Measurements from ENCODE around the gene ZNF683.
"Not testable (repeated sequence)": the region's sequence is repeated elsewhere in the genome, so short reads cannot be mapped to it uniquely, and the experiment has no call there.

Gene ZNF683

DNA sequence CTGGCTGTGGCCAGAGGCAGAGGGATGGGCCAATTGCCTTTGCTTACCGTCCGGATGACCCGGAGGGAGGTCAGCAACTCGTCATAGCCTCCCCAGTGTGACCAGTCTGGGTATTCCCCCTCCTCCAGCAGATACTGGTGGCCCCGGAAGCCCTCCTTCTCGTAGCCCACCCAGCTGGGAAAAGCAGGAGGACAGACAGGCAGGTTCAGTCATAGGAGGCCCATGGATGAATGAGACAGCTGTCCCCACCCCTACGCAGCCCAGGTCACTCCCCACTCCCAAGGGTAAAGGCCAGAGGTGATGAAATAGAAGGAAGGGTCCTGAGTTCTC, 35.4 kb downstream of the ZNF683 start:
- no peak for DNase-seq

DNA sequence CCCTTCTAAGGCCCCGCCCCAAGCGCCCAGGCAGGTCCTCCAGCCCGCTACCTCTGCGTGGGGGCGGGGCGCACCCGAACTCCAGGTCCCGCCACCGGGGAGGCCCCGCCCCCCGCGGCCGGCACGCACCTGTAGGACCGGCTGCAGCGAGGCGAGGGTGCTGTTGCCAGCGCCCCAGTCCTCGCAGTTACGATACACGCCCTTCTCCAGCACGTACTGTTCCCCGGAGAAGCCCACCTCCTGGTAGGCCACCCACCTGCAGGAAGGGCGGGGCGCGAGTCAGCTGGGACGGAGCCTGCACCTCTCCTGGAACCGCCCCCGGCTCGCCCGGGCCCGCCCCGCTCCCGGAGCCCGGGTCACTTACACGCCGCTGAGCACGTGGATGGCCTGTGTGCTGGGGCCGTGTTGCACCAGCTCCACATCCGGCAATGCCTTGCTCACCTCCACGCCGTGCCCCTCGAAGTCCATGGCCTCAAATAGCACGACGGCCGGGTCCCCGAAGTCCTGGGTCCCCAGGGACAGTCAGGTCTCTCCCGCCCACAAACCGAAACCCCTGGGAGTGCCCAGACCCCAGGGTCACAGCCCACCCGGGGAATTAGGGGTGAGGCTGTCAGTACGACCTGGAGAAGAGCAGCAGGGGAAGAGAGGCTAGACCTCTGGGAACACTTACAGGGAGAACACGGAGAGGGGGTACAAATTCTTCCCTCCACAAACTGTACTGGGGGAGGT, 35.9 kb downstream of the ZNF683 start:
- DNase-seq, result peak in 21 of 56 donors; percentile 2 to 70 (median 25)

DNA sequence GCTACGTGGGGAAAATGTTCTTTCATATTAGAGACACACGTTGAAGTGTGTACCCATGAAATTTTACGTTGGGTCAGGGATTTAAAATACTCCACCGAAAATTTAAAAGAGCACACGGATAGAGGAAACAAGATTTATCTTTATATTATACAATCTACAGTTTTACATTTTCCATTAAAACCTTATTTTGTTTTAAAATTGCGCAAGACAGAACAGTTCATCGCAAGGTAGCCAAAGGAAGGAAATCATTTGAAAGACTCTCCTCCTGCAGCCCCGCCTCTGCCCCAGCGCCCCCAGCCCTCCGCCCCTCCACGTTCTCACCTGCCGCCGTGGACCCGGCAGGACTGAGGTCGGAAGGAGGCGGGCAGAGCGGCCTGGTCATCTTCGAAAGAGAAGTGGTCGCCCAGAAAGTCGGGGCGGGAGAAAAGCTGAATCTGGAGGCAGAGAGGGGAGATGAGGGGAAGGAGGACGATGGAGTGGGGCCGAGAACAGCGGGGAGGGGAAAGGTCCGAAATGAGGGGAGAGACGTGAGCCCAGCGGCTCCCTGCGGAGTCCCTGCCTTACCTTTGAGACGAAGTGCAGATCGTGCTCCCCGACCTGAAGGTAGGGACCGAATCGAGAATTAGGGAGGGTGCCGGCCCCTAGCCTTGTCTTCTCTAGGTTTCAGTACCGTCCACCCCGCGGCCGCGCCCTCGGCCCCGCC, 36.6 kb downstream of the ZNF683 start:
- DNase-seq, result no peak

DNA sequence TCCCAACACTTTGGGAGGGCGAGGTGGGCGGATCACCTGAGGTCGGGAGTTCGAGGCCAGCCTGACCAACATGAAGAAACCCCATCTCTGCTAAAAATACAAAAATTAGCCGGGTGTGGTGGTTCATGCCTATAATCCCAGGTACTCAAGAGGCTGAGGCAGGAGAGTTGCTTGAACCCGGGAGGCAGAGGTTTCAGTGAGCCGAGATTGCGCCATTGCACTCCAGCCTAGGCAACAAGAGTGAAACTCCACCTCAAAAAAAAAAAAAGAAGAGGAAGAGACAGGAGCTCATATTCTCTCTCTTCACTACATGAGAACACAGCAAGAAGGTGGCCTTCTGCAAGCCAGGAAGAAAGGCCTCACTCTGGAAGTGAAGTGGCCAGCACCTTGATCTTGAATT, 39.2 kb downstream of the ZNF683 start:
- DNase-seq, result not testable (repeated sequence)

DNA sequence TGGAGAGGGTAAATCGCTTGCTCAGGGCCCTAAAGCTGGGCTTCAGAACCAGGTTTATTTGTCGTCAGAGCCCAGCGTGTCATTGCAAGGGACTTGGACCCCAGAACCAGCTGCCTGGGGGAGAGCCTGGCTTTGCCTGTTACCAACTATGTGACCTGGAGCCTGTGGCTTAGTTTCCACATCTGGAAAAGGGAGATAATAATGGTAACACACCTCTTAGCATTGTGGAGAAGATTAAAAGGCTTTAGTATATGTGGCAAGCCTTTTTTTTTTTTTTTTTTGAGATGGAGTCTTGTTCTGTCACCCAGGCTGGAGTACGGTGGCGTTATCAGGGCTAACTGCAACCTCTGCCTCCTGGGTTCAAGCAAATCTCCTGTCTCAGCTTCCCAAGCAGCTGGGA, 42.3 kb downstream of the ZNF683 start:
- DNase-seq, result no peak

DNA sequence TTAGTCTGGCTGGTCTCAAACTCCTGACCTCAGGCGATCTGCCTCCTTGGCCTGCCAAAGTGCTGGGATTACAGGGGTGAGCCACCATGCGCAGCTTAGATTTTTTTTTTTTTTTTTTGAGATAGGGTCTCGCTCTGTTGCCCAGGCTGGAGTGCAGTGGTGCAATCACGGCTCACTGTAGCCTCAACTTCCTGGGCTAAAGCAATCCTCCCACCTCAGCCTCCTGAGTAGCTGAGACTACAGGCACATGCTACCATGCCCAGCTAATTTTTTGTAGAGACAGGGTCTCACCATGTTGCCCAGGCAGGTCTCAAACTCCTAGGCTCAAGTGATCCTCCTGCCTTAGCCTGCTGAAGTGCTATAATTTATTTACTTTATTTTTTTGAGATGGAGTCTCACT, 43.2 kb downstream of the ZNF683 start:
- not testable (repeated sequence) for DNase-seq

DNA sequence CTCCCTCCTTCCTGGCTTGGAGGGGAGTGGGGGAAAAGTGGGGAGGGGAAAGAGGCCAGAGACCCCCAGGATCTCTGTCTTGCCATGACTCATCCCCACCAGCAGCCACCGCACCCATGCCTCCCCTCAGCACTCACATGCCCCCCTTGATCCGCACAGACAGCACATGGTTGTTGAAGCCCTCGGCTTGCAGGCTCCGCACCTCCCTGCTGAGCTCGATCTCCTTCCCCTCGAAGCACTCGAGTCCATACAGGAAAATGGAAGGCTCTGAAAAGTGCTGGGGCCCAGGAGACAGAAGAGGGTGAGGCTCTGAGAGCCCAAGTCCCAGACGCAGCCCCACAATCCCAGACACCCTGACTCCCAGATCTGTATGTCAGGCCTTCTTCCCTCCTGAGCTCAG, 44.0 kb downstream of the ZNF683 start:
- DNase-seq, result no peak

DNA sequence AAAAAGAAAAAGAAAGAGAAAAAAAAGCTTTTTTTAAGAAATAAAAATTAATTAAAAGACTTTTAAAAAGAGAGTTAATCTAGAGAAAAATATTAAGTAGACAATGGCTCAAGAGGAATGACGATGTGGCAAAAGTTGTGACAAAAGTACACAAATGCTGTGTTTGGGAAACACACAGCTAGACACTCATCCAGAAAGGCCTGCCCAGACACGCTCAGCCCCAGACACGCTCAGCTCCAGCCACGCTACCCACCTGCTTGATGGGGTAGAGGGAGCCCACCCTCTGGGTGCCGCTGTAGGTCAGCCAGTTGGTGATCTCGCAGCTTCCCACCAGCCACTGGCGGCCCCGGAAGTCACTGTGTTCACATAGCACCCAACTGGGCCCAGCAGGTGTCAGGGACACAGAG, 44.6 kb downstream of the ZNF683 start:
- no peak for DNase-seq

DNA sequence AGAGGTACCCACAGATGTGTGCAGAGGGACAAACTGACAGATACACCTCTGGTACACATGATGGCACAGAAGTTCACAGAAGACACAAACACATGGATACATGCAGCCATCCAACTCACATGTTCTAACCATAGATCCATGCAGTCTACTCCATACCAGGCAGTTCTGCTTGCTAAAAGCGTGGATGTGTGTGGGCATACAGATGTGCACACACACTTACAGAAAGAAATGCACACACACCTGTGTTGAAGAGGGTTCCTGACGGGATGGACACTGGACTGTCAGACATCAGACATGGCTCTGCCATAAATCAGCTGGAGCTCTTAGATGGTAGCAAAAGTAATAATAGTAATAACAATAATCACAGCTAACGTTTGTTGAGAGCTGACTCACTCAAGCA, 48.0 kb downstream of the ZNF683 start:
- no peak for DNase-seq

DNA sequence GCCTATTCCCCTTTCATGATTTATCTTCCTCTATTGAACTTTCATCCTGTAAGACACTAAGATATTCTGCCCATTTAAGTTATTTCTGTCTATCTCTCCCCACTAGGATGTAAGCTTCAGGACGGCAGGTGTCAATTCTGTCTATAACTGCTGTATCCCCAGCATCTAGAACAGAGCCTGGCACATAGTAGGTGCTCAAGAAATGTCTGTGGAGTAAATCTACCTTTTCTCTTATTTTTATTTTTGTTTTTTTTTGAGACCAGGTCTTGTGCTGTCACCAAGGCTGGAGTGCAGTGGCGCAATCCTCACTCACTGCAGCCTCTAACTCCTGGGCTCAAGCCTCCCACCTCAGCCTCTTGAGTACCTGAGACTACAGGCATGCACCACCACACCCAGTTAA, 49.2 kb downstream of the ZNF683 start:
- DNase-seq, result no peak

DNA sequence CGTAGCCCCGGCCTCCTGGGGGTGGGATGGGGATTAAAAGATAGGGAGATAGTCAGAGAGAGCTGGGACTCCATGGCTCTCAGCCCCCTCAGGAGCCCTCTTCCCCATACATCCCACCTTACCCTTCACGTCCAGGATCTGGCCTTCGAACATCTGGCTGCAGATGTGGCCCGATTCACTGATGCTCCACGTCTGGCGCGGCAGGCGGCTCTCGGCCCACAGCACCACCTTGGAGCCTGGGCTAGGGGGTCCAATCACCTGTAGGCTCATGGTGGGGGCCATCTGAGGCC, 50.6 kb downstream of the ZNF683 start:
- no peak for DNase-seq

DNA sequence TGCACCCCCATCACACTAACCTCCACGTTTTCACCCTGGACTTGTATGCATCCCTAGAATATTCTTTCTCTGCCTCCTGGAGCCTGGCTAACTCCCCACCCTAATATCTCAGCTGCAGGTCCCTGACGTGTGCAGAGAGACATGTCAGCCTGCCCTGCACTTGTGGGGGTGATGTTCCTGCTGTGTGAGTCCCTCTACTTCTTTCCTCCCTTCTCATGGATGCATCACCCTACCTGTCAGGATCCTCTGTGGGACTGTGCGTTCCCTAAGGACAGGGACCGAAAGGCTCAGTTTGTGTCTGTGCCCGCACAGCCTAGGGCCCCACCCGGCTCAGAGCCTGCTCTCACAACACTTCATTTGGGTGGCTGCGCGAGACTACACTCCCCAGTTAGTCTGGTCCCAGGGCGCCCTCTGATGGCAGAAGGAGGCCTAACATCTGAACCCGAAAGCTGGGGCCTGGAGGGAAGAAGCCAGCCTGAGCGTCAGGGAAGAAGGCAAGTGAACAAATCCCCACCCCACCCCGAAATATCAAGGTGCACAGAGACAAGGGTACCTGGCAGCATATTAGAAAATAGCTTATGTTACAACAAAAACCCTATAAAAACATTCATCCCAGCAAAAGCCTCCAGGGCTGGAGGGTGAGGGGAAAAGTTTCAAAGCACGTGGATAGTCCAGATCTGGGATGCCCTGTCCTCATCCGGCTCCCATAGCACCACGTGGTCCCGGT, 51.1 kb downstream of the ZNF683 start:
- peak; percentile 28 to 96 (median 78) for DNase-seq

DNA sequence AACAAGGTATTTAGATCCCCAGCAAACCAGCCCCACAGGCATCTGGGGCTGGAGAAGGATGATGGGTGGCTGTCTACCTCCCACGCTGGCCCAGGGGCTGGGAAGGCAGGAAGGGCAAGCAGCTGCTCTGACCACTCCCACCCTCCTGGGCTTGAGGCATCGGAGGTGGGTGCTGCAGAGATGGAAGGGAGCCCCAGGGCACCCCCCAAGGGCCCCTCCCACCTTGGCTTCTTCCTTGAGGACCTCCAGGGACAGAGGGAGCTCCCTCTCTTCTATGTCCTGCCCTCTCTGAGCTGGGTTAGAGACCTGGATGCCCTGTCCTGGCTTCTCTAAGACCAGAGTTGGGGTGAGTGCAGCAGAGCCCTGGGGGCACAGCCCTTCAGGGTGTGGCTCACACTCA, 51.7 kb downstream of the ZNF683 start:
- no peak for DNase-seq

DNA sequence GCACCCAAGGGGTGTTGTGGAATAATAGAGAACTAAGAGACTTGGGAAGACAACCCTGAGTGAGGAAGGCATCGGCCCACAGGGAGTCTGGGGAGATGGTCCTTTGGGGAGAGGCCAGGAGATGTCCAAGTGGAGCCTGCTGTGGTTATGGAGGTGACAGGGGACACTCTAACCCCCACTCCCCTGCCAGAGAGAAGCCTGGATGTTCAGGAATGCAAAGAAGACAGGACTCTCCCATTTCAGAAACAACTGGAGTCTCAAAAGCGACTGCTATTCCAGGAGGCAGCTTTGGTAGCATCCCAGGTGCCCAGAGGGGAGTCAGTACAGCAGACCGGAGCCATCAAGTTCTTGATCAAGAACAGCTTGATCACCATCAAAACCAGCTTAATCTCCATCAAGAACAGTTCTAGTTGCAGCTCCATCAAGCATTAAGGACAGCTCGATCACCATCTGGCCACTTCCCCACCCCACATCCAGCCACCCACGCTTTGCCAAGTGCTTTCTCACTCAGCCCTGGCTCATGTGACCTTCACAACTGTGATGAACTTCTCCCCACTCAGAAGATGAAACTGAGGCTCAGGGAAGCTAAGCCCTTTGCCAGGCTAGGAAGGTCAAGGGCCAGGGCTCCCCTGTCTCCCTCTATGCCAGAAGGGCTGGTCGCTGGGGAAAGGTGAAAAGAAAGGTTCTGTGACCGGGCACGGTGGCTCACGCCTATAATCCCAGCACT, 54.0 kb downstream of the ZNF683 start:
- peak in 4 of 56 donors; percentile 3 to 23 (median 8) for DNase-seq

DNA sequence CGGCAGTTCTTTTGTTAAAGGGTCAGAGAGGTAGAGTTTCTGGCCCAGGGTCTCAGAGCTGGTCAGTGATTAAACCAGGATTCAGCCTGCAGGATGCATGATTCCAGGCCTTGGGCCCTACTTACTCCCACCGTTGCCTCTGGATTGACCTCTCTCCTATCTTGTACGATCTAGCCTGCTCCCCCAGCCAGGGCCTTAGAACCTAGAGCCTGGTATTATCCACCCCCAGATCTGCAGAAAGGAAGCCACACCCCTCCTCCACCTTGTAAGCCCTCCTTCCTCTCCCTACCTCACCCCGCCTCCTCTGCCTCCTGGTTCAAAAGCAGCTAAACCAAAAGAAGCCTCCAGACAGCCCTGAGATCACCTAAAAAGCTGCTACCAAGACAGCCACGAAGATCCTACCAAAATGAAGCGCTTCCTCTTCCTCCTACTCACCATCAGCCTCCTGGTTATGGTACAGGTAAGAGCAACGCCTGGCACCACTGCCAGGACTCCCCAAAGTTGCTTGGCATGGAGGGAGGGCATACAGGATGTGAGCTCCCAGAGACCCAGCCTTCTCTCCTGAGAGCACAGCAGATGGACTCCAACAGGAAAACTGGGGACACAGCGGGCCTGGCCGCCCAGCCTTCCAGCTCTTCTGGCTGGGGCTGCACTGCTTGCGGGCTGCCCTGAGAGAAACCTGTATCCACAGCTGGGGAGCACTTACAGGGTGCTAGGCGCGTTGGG, 54.8 kb downstream of the ZNF683 start, which contains the start of gene CD52:
Gene CD52, plus strand, starts transcription at position 347 of the 726 bp plus-strand sequence. Its CDS starts 60 bp downstream, at position 407.
- DNase-seq, result peak in 10 of 56 donors; percentile 2 to 27 (median 15)

DNA sequence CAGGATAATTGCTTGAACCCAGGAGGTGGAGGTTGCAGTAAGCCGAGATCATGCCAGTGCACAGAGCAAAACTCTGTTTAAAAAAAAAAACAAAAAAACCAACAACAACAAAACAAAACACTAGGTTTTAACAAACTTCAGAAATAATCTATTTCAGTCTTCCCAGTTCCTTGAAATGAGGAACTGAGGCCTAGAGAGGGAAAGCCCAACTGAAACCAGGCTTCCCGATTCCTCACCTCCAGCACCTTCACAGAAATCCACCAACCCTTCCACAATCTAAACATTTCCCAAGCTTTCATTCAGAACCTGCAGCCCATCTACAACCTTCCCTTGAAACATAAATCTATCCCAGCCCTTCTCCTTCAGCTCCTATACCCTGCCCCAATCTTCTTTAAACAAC, 55.4 kb downstream of the ZNF683 start:
- DNase-seq, result no peak

DNA sequence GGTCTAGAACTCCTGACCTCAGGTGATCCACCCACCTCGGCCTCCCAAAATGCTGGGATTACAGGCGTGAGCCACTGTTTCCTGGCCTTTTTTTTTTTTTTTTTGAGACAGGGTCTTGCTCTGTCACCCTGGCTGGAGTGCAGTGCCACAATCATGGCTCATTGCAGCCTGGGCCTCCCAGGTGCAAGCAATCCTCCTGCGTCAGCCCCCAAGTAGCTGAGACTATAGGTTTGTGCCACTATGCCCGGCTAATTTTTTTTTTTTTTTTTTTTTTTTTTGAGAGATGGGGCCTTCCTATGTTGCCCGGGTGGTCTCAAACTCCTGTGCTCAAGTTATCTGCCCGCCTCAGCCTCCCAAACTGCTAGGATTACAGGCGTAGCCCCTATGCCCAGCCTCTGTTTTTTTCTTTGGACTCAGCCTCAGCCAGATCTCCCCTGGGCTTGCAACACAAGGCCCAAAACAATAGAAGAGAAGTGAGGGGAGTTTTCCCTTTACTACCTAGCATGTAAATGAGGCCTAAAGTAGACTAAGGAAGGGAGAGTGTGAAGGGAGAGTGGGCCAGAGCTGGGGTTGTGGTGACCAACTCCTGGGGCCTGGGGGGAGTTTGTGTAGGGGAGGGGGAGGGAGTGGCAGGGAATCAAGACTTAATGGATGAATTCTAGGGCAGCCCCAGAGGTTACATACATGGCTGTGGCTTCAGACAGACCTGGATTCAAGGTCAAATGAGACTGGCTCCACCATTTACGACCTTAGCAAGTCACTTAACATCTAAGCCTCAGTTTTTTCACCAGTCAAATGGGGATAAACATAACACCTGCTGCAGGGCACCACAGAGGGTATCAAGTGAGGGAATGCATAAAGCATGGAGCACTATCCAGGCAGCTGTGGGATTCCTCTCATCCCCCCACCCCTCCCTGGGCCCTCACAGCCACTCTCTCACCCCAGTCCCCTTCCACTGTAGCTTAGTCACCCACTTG, 56.4 kb downstream of the ZNF683 start:
- DNase-seq, result no peak

DNA sequence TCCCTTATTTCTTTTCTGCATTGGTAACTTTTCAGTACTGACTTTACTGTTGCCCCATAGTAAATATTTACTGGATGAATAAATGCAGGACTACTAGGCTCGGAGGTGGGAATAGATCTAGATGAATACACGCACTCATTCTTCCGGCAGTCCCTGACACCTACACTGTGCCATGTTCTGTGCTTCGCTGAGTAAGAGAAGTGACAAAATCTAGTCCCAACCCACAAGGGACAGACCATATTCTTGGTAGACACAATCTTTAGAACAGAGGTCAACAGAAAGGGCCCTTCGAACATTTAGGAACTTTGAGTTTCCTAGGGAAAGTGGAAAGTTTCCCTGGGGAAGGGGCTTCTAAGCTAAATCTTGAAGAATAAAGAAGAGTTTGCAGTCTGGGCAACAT, 58.0 kb downstream of the ZNF683 start:
- no peak for DNase-seq

Measured in nucleus accumbens (tissue), 56 donors.